Activated CD4-positive, alpha-beta memory T cell treated with anti-CD3 and anti-CD28 coated beads for 36 hours (primary cell): ENCODE results near the gene RSF1. TPM values are rescaled to one million over a fixed set of nuclear protein-coding genes. Genes with fewer than 3 reads are reported as not detected.
"Not testable (repeated sequence)": the region's sequence is repeated elsewhere in the genome, so short reads cannot be mapped to it uniquely, and the experiment has no call there.

ENCODE experiments used
- CTCF ChIA-PET: fragments of 350-600 bp; sonication (Branson Sonifier 250); formaldehyde crosslinking; loops from one replicate; lab custom pipeline; 2021; ENCODE audit warnings: antibody characterized with exemption, inconsistent platforms; lab: Charles Lee
- POLR2A ChIA-PET: fragments of 350-600 bp; sonication (Branson Sonifier 250); formaldehyde crosslinking; loops from one replicate; lab custom pipeline; 2021; ENCODE audit warnings: antibody characterized with exemption; lab: Charles Lee
- DNase-seq: peaks from one replicate; pipeline ENCODE4 v3.0.0-alpha.2; 2020
- H3K27ac Mint-ChIP-seq: one replicate; pipeline ENCODE4 v1.8.0; 2021; ENCODE audit warnings: mixed read lengths
- H3K27me3 Mint-ChIP-seq: one replicate; pipeline ENCODE4 v1.8.0; 2021; ENCODE audit warnings: mixed read lengths
- H3K36me3 Mint-ChIP-seq: one replicate; pipeline ENCODE4 v1.8.0; 2021; ENCODE audit warnings: mixed read lengths
- H3K4me1 Mint-ChIP-seq: one replicate; pipeline ENCODE4 v1.8.0; 2021; ENCODE audit warnings: low read depth, mixed read lengths
- H3K4me3 Mint-ChIP-seq: one replicate; pipeline ENCODE4 v1.8.0; 2021; ENCODE audit warnings: mild to moderate bottlenecking, mixed read lengths
- H3K9me3 Mint-ChIP-seq: one replicate; pipeline ENCODE4 v1.8.0; 2021; ENCODE audit warnings: mixed read lengths
- intact Hi-C: fragments of 100-400 bp; cut with micrococcal nuclease; formaldehyde crosslinking; loops from one replicate; pipeline ENCODE4 v1.15.1; 2023
- total RNA-seq, 2 experiments: library from RNA; stranded (reverse); gene quantifications; one replicate each; pipeline ENCODE4 v1.2.3, GENCODE V29; 2021

The RSF1 gene
- total RNA-seq, 2 experiments from 2014 or later, result 48.7 to 52.9 TPM

DNA sequence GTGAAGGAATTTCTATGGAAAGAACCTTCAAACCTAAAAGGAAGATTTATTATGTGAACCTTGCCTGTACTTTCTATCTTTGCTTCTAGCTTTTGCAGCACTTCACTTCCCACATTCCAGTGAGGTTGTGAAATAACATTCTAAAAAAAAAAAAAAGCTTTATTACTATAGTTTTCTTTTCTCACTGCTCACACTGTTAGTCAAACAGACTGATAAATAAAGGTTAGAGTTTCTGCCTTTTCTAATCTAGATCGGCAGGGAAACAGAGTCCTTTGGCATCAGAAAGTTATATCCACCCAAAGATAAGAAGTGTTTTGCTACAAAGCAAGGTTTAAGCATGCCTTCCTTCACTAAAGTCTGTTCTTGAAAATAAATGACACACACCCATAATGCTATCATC is 3.3 kb upstream of the RSF1 start:
- POLR2A ChIA-PET, result no interaction called here
- intact Hi-C loops, result loop anchor here (5.0 kb wide), 2 partner anchors 364 to 594 kb away; partner anchors contain the start of genes GAB2, KCTD21 and USP35
- Mint-ChIP-seq H3K36me3 (peaks cover 8% of the 10 kb centered on the region), H3K9me3 (no peaks in the 10 kb centered on the region), H3K27ac (no peak overlapping the region), H3K4me1 (peaks cover 10% of the 10 kb centered on the region), H3K4me3 (no peak overlapping the region), H3K27me3 (no peaks in the 10 kb centered on the region)
- no peak for DNase-seq
- CTCF ChIA-PET, result interaction anchor here (1.1 kb wide), 1 partner anchor 171 kb away, joined by 5 read pairs; the partner anchor contains the start of gene INTS4

DNA sequence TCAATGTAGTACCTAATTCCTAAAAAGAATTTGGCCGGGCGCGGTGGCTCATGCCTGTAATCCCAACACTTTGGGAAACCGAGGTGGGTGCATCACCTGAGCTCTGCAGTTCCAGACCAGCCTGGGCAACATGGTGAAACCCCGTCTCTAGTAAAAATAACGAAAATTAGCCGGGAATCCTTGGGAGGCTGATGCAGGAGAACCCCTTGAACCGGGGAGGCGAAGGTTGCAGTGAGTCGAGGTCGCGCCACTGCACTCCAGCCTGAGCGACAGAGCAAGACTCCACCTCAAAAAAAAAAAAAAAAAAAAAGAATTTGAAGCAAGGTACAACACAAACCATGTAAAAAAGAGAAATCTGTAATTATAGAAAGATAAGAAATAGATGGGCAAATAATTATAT is 1.6 kb upstream of the RSF1 start:
- intact Hi-C loops, result loop anchor here (5.0 kb wide), 2 partner anchors 365 to 595 kb away; partner anchors contain the start of genes GAB2, KCTD21 and USP35
- CTCF ChIA-PET, result interaction anchor here (0.9 kb wide), 1 partner anchor 173 kb away, joined by 3 read pairs; the partner anchor contains the start of gene INTS4

DNA sequence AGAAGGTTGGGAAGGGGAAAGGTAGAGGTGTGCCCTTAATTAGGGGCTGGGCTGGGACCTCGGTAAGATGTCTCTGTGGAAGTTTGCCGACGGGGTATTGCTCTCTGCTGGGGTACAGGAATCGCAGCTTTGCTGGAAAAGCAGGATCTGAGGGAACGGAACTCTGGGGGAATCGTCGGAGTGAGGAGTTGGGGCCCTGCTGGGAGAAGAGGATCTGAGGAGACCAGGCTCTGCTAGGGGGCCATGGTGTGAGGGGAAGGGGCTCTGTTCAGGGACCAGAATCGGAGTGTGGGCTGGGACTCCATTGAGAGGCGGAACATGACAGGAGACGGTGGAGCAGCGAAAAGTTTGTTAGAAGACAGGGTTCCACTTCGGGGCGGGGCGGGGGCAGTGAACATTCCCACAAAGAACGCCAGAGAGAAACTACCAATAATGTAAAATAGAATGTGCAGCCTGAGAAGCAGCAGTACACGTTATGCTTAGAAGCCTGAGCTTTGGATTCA is 878 bp upstream of the RSF1 start:
- DNase-seq, result peak; percentile 28
- ChIA-PET POLR2A (no interaction called here), CTCF (interaction anchor here (0.9 kb wide), 1 partner anchor 173 kb away, joined by 3 read pairs; the partner anchor contains the start of gene INTS4)
- no peaks in the 10 kb centered on the region for H3K9me3 Mint-ChIP-seq
- peak overlapping the region; percentile 38 for H3K27ac Mint-ChIP-seq
- H3K4me1 Mint-ChIP-seq, result peaks cover 29% of the 10 kb centered on the region
- intact Hi-C loops, result loop anchor here (2.0 to 5.0 kb wide), 3 partner anchors 117 to 596 kb away; partner anchors contain the start of genes GAB2, KCTD21 and USP35
- peaks cover 11% of the 10 kb centered on the region for H3K36me3 Mint-ChIP-seq
- H3K4me3 Mint-ChIP-seq, result peak overlapping the region; percentile 97
- H3K27me3 Mint-ChIP-seq, result no peaks in the 10 kb centered on the region

More for the DNA sequence above, 1.6 kb upstream of the RSF1 start:
- H3K4me3 Mint-ChIP-seq, DNase-seq, H3K27me3 Mint-ChIP-seq, H3K27ac Mint-ChIP-seq, H3K9me3 Mint-ChIP-seq, POLR2A ChIA-PET: not testable (repeated sequence)
- H3K4me1 Mint-ChIP-seq, result peaks cover 22% of the 10 kb centered on the region
- H3K36me3 Mint-ChIP-seq, result peaks cover 11% of the 10 kb centered on the region

DNA sequence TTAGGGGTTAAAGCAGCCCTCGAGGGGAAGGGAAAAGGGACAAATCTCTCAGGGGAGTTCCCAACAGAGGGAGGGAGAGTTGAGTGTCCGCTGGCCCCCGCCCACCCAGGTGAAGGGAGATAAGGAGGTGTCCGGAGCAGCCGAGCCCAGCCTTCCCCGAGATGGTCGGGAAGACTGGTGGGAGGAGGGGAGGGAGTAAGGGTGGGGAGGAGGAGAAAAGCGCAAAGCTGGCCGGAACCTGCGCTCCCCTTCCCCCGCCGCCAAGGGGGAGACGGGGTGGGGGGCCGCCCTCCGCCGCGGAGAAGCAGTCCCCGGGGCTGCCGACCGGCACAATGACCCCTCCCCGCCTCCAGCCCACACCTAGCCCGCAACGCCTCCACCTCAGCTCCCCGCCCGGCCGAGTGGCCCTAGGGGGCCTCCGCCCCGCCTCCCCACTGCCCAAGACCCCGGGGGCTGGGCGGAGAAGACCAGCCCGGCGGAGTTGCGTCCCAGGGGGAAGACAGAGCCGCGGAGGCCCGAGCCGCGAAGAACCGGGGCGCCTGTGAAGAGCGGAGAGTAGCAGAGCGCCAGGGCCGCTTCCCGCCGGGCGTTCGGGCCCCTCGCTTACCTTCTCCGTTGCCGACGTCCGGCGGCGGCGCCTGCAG is 479 bp downstream of the RSF1 start:
- Mint-ChIP-seq H3K27ac (peak overlapping the region; percentile 98), H3K9me3 (no peaks in the 10 kb centered on the region), H3K36me3 (peaks cover 11% of the 10 kb centered on the region), H3K4me1 (peaks cover 35% of the 10 kb centered on the region), H3K4me3 (peak overlapping the region; percentile 97), H3K27me3 (no peaks in the 10 kb centered on the region)
- intact Hi-C loops, result loop anchor here (1.0 to 5.0 kb wide), 7 partner anchors 43 to 597 kb away; partner anchors contain the start of genes CLNS1A, GAB2, INTS4 and KCTD21
- POLR2A ChIA-PET, result interaction anchor here (0.9 to 1.7 kb wide), 4 partner anchors 11 to 369 kb away, joined by 3 to 10 read pairs (median 3); partner anchors contain the start of genes INTS4, KCTD21 and USP35
- CTCF ChIA-PET, result interaction anchor here (0.9 to 1.7 kb wide), 5 partner anchors 44 to 226 kb away, joined by 3 to 6 read pairs (median 3); partner anchors contain the start of gene INTS4
- peak; percentile 58 for DNase-seq

DNA sequence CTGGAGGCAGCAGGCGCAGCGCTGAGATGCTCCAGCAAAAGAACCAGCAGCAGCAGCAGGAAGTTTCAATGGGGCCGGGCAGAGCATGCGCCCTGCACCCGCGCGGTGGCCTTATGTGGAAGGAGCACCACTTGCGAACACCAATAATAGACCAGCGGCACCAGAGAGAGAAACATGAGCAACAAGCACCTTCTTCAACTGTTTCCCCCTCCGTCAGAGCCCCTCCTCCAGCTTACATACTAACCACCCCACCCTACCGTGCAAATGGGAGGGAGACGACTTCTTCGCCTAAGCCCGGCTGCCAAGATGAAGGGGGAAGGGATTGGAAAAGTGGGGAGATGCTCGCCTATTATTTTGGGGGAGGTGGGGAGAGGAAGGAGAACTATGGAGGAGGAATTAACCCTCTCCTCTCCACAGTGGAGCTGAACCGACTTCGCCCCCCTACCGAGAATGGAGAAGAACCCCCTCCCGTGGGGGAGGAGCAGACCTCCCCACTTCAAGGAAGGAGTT is 1.1 kb downstream of the RSF1 start:
- ChIA-PET CTCF (interaction anchor here (0.9 to 1.7 kb wide), 5 partner anchors 43 to 227 kb away, joined by 3 to 6 read pairs (median 3); partner anchors contain the start of gene INTS4), POLR2A (interaction anchor here (0.9 to 1.7 kb wide), 4 partner anchors 12 to 369 kb away, joined by 3 to 10 read pairs (median 3); partner anchors contain the start of genes INTS4, KCTD21 and USP35)
- peaks cover 40% of the 10 kb centered on the region for H3K4me1 Mint-ChIP-seq
- H3K27ac Mint-ChIP-seq, result peak overlapping the region; percentile 98
- DNase-seq, result peak; percentile 91
- intact Hi-C loops, result loop anchor here (5.0 kb wide), 1 partner anchor 42 kb away; no protein-coding TSS in a partner anchor
- peaks cover 4% of the 10 kb centered on the region for H3K9me3 Mint-ChIP-seq
- H3K36me3 Mint-ChIP-seq, result peaks cover 15% of the 10 kb centered on the region
- peak overlapping the region; percentile 97 for H3K4me3 Mint-ChIP-seq
- no peaks in the 10 kb centered on the region for H3K27me3 Mint-ChIP-seq

DNA sequence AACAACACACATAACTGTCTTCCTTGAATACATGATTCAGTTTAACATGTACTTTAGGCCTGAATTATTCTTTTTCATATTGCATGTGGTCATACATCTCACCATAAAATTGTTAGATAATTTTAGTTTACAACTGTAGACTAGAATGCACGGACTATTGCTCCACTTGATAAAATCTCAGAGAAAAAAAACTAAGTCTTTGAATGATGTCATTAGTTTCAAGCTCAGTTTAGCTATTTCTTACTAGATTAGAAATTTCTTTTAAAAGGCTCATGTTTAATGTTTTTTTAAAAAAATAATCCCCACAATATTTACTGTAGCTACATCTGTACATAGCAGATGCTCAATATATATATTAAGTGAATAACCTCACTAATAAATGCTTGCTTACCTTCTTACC is 5.1 kb downstream of the RSF1 start:
- H3K27me3 Mint-ChIP-seq, result no peaks in the 10 kb centered on the region
- ChIA-PET POLR2A (no interaction called here), CTCF (interaction anchor here (0.5 kb wide), 1 partner anchor 172 kb away, joined by 3 read pairs; no protein-coding TSS in a partner anchor)
- no peak overlapping the region for H3K27ac Mint-ChIP-seq
- peaks cover 23% of the 10 kb centered on the region for H3K36me3 Mint-ChIP-seq
- peaks cover 4% of the 10 kb centered on the region for H3K9me3 Mint-ChIP-seq
- H3K4me3 Mint-ChIP-seq, result no peak overlapping the region
- intact Hi-C loops, result loop anchor here (5.0 kb wide), 1 partner anchor 38 kb away; no protein-coding TSS in a partner anchor
- DNase-seq, result no peak
- peaks cover 55% of the 10 kb centered on the region for H3K4me1 Mint-ChIP-seq

DNA sequence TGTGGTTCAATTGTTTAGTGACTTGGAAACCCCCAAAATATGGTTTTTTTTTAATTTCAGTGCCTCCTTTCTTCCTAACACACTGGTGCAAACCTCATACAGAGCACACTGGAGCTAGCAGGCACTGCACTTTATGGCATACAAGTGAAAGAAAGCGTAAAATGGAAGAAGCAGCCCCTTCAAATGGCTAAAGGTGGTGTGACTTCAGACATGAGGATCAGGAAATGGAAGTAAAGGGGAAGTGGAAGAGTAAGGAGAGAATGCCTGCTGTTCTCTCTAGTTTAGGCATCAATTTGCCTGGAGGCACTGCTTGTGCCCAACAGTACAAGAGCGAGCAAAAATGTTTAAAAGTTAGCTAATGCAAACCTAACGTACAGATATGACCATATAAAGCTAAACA is 5.7 kb downstream of the RSF1 start:
- peaks cover 59% of the 10 kb centered on the region for H3K4me1 Mint-ChIP-seq
- ChIA-PET CTCF (interaction anchor here (0.5 kb wide), 1 partner anchor 171 kb away, joined by 3 read pairs; no protein-coding TSS in a partner anchor), POLR2A (no interaction called here)
- H3K4me3 Mint-ChIP-seq, result no peak overlapping the region
- intact Hi-C loops, result loop anchor here (5.0 kb wide), 1 partner anchor 38 kb away; no protein-coding TSS in a partner anchor
- H3K9me3 Mint-ChIP-seq, result peaks cover 4% of the 10 kb centered on the region
- DNase-seq, result no peak
- H3K27ac Mint-ChIP-seq, result no peak overlapping the region
- no peaks in the 10 kb centered on the region for H3K27me3 Mint-ChIP-seq
- H3K36me3 Mint-ChIP-seq, result peaks cover 27% of the 10 kb centered on the region

DNA sequence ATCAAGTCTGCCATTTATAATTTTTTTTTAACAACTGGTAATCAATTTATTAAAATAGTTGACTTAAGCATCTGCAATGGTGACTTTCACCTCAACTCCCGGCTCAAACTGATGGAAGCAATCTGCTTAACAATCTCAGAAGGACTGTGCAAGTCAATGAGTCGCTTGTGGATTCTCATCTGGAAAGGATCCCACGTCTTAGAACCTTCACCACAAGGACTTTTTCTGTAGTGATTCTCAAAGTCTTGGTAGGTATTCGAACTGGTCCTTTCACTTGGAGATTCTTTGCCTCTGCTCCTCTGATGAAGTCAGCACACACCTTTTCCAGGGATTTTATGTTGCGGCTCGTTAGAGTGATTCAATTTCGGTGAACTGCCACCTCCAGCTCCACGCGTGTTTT is 7.3 kb downstream of the RSF1 start:
- CTCF ChIA-PET, result no interaction called here
- H3K9me3 Mint-ChIP-seq, result peaks cover 4% of the 10 kb centered on the region
- peaks cover 22% of the 10 kb centered on the region for H3K36me3 Mint-ChIP-seq
- POLR2A ChIA-PET, result no interaction called here
- no peak overlapping the region for H3K27ac Mint-ChIP-seq
- no peaks in the 10 kb centered on the region for H3K27me3 Mint-ChIP-seq
- intact Hi-C loops, result no loop called here
- DNase-seq, result no peak
- no peak overlapping the region for H3K4me3 Mint-ChIP-seq
- peaks cover 54% of the 10 kb centered on the region for H3K4me1 Mint-ChIP-seq

DNA sequence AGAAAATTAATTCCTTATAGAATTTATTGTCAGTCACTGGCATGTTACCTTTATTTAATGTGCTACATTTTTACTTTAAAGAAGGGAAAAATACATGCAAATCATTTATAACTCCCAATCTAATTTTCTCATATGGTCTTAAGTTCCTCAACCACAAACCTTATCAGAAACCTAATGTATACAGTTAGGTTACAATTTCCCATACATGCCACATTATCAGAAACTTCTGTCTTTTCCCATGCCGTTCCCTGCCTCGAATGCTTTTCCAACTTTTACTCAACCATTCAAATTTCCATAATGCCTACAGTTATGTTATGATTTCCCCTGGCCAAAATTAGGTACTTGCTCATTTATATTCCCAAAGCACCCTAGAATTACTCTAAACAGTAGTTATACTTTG is 13.5 kb downstream of the RSF1 start:
- ChIA-PET CTCF (no interaction called here), POLR2A (no interaction called here)
- no peak overlapping the region for H3K27ac Mint-ChIP-seq

DNA sequence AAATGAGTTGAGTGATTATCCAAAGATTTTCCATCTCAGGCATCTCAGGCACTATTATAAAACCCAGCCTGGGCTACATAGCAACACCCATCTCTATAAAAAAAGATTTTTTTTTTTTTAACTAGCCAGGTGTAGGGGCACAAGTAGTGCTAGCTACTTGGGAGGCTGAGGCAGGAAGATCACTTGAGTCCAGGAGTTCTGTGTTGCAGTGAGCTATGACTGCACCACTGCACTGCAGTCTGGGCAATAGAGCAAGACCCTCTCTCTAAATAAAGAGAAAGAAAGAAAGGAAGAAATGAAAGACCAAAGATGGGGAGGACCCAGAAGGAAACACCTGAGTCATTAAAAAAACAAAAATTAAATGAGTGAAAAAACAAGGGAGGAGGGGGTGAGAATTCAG is 14.1 kb downstream of the RSF1 start:
- Mint-ChIP-seq H3K27me3 (no peaks in the 10 kb centered on the region), H3K4me3 (no peak overlapping the region), H3K36me3 (peaks cover 12% of the 10 kb centered on the region), H3K9me3 (no peaks in the 10 kb centered on the region), H3K27ac (no peak overlapping the region), H3K4me1 (peaks cover 49% of the 10 kb centered on the region)
- intact Hi-C loops, result no loop called here
- no peak for DNase-seq
- CTCF ChIA-PET, result no interaction called here
- POLR2A ChIA-PET, result no interaction called here

More for the DNA sequence above, 13.5 kb downstream of the RSF1 start:
- Mint-ChIP-seq H3K27me3 (no peaks in the 10 kb centered on the region), H3K9me3 (no peaks in the 10 kb centered on the region), H3K4me1 (peaks cover 47% of the 10 kb centered on the region), H3K36me3 (peaks cover 15% of the 10 kb centered on the region), H3K4me3 (no peak overlapping the region)
- no peak for DNase-seq
- intact Hi-C loops, result no loop called here

DNA sequence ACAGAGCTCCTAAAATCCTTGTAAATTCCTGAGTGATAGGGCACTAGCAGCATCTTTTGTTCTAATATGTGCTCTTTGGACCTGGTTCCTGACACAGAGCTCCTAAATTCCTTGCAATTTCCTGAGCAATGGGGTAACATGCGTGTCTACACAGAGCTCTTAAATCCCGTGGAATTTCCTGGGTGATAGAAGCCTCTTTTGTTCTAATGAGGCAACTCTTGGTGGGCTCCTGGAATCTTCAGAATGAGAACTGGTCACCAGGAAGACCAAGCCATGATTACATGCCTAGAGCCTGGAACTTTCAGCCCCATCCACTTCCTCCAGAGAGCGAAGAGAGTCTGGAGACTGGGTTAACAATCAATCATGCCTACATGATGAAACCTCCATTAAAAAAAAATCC is 19.0 kb downstream of the RSF1 start:
- Mint-ChIP-seq H3K4me3 (no peak overlapping the region), H3K36me3 (peaks cover 7% of the 10 kb centered on the region), H3K27ac (no peak overlapping the region), H3K27me3 (no peaks in the 10 kb centered on the region), H3K9me3 (no peaks in the 10 kb centered on the region), H3K4me1 (peaks cover 61% of the 10 kb centered on the region)
- intact Hi-C loops, result no loop called here
- ChIA-PET POLR2A (no interaction called here), CTCF (interaction anchor here (0.8 kb wide), 1 partner anchor 11 kb away, joined by 4 read pairs; no protein-coding TSS in a partner anchor)
- no peak for DNase-seq

DNA sequence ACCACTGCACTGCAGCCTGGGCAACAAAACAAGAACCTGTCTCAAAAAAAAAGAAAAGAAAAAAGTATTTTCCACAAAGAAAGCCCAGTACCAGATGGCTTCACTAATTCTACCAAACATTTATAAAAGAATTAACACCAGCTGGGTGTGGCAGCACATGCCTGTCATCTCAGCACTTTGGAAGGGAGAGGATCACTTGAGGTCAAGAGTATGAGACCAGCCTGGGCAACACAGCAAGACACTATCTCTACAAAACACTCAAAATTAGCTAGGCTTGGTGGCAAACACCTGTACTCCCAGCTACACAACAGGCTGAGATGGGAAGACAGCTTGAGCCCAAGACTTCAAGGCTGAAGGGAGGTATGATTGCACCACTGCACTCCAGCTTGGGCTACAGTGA is 20.1 kb downstream of the RSF1 start:
- CTCF ChIA-PET, result no interaction called here
- H3K27ac Mint-ChIP-seq, result peak overlapping the region; percentile 6
- H3K4me3 Mint-ChIP-seq, result no peak overlapping the region
- POLR2A ChIA-PET, result no interaction called here
- peaks cover 65% of the 10 kb centered on the region for H3K4me1 Mint-ChIP-seq
- H3K9me3 Mint-ChIP-seq, result no peaks in the 10 kb centered on the region
- H3K27me3 Mint-ChIP-seq, result no peaks in the 10 kb centered on the region
- intact Hi-C loops, result no loop called here
- H3K36me3 Mint-ChIP-seq, result peaks cover 7% of the 10 kb centered on the region
- no peak for DNase-seq
